GM10266 (cell line): ENCODE results near the gene AGAP5.

Experiments used
- DNase-seq: peaks from one replicate; pipeline ENCODE4 v3.0.0; 2012; ENCODE audit errors: extremely low spot score
- TF ChIP-seq, protein P1 (sequence below): IDR thresholded peaks from 2 replicates; pipeline ENCODE4 v1.5.1; 2012; ENCODE audit warnings: mild to moderate bottlenecking, low read depth; ENCODE audit not compliant: control insufficient read depth, insufficient read depth; ENCODE audit errors: missing control alignments

AGAP5 gene

DNA sequence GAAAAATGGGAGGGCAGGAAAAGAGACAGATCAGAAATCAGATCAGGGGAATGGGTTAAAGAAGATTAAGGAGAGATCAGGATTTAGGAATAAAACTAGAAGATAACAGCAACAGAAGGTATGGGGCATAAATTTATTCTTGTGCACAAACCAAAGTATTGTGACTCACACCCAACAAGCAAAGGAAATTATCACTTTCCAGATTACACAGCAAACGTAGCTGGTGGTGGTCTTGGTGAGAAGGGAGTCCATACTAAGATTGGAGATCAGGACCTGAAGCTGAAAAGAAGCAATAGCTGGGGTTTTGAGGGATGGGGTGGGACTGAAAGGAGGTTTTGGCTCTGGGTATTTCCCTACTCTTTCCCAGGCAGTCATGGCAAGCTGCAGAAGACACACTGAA is 53.1 kb downstream of the AGAP5 start:
- TF ChIP-seq, protein P1, sequence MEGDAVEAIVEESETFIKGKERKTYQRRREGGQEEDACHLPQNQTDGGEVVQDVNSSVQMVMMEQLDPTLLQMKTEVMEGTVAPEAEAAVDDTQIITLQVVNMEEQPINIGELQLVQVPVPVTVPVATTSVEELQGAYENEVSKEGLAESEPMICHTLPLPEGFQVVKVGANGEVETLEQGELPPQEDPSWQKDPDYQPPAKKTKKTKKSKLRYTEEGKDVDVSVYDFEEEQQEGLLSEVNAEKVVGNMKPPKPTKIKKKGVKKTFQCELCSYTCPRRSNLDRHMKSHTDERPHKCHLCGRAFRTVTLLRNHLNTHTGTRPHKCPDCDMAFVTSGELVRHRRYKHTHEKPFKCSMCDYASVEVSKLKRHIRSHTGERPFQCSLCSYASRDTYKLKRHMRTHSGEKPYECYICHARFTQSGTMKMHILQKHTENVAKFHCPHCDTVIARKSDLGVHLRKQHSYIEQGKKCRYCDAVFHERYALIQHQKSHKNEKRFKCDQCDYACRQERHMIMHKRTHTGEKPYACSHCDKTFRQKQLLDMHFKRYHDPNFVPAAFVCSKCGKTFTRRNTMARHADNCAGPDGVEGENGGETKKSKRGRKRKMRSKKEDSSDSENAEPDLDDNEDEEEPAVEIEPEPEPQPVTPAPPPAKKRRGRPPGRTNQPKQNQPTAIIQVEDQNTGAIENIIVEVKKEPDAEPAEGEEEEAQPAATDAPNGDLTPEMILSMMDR = no peak

DNA sequence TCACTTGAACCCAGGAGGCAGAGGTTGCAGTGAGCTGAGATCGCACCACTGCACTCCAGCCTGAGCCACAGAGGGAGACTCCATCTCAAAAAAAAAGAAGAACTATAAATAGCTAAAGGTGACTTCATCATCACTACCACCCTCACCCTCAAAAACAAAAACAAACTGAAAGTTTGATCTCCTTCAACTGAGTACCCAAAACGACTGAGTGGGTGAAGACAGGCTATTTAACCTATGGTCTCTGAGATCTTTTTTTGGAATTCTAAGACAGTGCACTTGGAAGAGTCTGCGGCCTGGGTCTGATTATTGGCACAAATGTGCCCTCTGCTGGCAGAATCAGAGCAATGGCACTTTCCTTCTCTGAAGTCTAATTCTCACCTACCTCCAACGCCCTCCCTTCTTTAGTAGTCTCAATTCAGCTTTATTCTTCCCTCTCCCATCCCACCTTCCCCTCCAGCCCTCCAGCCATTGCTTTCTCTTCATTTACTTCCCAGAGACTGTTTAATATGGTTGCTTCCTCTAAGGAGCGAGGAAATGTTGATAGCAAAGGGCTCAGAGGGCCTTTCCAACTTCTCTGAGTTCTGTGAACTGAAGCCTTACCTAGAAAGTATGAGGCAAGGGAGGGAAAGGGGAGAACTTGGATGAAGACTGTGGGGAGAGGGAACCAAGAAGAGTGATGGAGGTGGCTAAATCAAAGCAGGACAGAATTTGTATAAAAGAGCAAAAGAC is 53.7 kb downstream of the AGAP5 start:
- TF ChIP-seq, protein P1 = peak; percentile 82
- peak; percentile 70 for DNase-seq

More for the DNA sequence above, 53.1 kb downstream of the AGAP5 start:
- DNase-seq = no peak

DNA sequence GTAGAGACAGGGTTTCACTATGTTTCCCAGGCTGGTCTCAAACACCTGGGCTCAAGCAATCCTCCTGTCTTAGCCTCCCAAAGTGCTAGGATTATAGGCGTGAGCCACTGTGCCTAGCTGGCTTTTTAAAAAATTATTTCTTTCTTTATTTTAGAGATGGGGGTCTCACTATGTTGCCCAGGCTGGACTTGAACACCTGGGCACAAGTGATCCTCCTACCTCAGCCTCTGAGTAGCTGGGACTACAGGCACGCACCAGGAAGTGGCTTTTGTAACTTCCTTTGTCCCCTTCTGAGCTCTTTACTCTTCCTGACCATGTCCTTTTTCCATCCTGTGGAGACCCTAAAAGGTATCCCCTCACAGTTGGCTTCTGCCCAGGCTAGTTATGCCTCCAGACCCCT is 54.5 kb downstream of the AGAP5 start:
- TF ChIP-seq, protein P1 = no peak

DNA sequence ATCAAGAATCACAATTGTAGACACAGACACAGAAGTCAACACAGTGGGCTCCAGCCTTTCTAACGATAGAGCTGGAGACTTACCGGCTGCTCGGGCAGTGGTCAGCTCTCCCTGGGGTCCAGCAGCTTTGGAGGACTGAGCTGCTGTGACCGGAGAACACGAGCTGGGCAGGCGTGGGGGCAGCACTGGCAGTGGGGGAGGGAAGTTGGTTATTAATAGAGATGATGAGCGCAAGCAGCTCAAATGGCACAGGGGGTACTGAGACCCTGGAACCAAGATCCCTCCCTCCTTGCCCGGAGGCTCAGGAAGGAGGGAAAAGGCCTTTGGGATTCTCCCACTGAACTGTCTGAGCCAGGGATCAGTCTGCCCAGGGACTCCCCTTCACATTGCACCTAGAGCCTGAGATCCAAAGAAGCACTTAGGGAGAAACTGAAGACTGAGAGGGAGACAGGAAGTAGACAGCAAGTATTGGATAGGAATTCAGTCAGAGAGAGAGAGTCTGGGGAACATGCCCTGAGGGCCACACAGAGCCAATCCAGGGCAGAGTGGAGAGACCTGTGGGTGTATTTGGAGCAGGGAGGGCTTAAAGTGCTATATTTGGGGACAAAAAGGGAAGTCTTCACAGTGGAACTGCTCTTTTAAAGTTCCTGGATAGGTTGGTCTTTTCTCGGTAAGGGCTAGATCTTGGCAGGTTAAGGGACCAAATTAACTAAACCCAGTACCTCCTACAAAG is 56.4 kb downstream of the AGAP5 start, which contains the start of gene MYOZ1:
TSS of gene MYOZ1 (minus strand) at position 147 of the 733 bp plus-strand sequence. CDS start 1,457 bp downstream, outside the sequence.
- no peak for DNase-seq
- TF ChIP-seq, protein P1 = no peak

More for the DNA sequence above, 54.5 kb downstream of the AGAP5 start:
- DNase-seq = no peak

DNA sequence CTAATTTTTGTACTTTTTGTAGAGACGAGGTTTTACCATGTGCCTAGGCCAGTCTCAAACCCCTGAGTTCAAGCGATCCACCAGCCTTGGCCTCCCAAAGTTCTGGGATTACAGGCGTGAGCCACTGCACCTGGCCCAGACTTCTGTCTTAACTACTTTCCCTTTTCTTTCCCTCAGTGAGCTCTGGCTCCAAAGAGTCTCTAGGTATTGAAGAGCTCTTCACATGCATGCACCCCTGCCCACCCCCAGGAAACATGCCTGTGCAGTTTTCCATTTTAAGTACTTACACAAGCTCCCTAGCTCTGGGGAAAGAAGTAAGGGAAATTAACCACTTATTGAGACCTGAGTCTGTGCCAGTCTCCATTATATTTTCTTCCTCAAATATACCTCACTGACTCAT is 58.6 kb downstream of the AGAP5 start:
- TF ChIP-seq, protein P1 = no peak
- DNase-seq = no peak

DNA sequence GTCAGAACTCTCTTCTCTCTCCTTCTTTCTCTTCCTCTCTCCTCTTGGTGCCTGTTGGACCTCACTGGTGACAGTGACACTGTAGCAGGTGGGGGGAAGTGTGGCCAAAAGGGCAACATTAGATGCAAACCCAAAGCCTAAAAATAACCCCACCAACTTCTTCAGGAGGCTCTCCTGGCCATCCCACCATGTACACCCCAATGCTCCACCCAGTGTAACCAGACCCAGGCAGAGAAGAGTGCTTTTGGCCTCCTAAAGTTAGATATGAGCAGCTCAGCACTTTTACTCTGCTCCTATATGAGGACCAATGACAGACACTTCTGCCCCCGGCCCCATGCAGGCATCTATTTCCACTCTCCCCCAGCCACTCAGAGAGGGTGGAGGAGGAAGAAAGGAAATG is 62.1 kb downstream of the AGAP5 start:
- TF ChIP-seq, protein P1 = no peak
- DNase-seq = peak; percentile 3

DNA sequence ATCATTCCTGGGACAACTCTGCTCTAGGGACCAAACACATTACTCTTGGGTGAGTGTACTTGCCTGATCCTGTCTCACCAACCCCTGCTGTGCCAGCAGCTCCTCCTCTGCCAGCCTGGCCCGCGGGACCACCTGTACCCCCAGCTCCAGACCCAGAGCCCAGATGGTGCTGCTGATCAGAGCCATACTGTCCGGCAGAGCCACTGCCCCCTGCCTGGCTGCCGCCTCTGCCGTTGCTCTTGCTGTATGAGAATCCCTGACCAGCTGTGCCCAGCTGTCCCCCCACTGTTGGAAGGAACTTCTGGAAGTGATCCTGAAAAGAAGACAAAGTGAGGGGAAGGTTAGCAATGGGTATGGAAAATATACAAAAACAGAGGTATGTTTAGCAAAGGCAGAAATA is 63.5 kb downstream of the AGAP5 start:
- TF ChIP-seq, protein P1 = no peak

More for the DNA sequence above, 63.5 kb downstream of the AGAP5 start:
- no peak for DNase-seq
